Cardiac fibroblast (primary cell): Measurements from ENCODE around the gene ZNF846.
"Not testable (repeated sequence)": the region's sequence is repeated elsewhere in the genome, so short reads cannot be mapped to it uniquely, and the experiment has no call there.

ENCODE experiments used
- DNase-seq, 2 donors: peaks; one replicate each; pipeline versions ENCODE4 v3.0.0 to v3.0.0-alpha.2; 2010; ENCODE audit warnings: low read depth in 2 of 2
- H3K4me3 ChIP-seq, 2 donors: replicated peaks in 1 of 2; 1 replicate in 1 of 2; 2 replicates in 1 of 2; pipeline ENCODE4 v1.5.1; 2011; ENCODE audit warnings: low read depth in 2 of 2, low read length in 2 of 2, mild to moderate bottlenecking in 2 of 2, moderate library complexity in 1 of 2
- CTCF ChIP-seq: IDR thresholded peaks from one replicate; pipeline ENCODE4 v1.5.1; 2011; ENCODE audit warnings: low read depth, mild to moderate bottlenecking, low read length, inconsistent platforms

Gene ZNF846

GRCh38 chr19:9727644-9728043, 40.9 kb downstream of the ZNF846 start:
- DNase-seq, result peak in 1 of 2 donors; percentile 51
- TF ChIP-seq CTCF, result no peak
- no peak overlapping the region for H3K4me3 ChIP-seq

- not testable (repeated sequence) for DNase-seq, H3K4me3 ChIP-seq
Observed at GRCh38 chr19:9725508-9726201, 42.9 kb downstream of the ZNF846 start.

- no peak overlapping the region for H3K4me3 ChIP-seq
- DNase-seq, result no peak
- TF ChIP-seq CTCF, result no peak
Observed at GRCh38 chr19:9724157-9724556, 44.4 kb downstream of the ZNF846 start.

GRCh38 chr19:9721861-9722260, 46.7 kb downstream of the ZNF846 start:
- no peak overlapping the region for H3K4me3 ChIP-seq
- TF ChIP-seq CTCF, result no peak
- no peak for DNase-seq

- no peak for TF ChIP-seq CTCF
- no peak overlapping the region for H3K4me3 ChIP-seq
- DNase-seq, result no peak
Observed at GRCh38 chr19:9720541-9720940, 48.0 kb downstream of the ZNF846 start.

- DNase-seq, result no peak
- no peak overlapping the region for H3K4me3 ChIP-seq
- no peak for TF ChIP-seq CTCF
Observed at GRCh38 chr19:9711815-9712214, 56.7 kb downstream of the ZNF846 start.

GRCh38 chr19:9709305-9709704, 59.2 kb downstream of the ZNF846 start:
- no peak overlapping the region for H3K4me3 ChIP-seq
- no peak for TF ChIP-seq CTCF
- DNase-seq, result no peak
